GM23338 (cell line): Measurements from ENCODE around the gene ACOX1. TPM values are rescaled to one million over a fixed set of nuclear protein-coding genes. Genes with fewer than 3 reads are reported as not detected.

Experiments
- EZH2 ChIP-seq: fragments of 200-600 bp; sonication (generic); IDR thresholded peaks from one replicate; pipeline ENCODE4 v1.8.0; 2017; ENCODE audit warnings: antibody characterized with exemption, mild to moderate bottlenecking, low read depth; ENCODE audit not compliant: unreplicated experiment
- JUNB ChIP-seq: IDR thresholded peaks from one replicate; pipeline ENCODE4 v1.6.1; 2016; ENCODE audit warnings: antibody characterized with exemption; ENCODE audit not compliant: unreplicated experiment
- STAT1 ChIP-seq: IDR thresholded peaks from one replicate; pipeline ENCODE4 v1.6.1; 2016; ENCODE audit warnings: antibody characterized with exemption; ENCODE audit not compliant: unreplicated experiment
- ZNF114 ChIP-seq: fragments of 250-450 bp; sonication (Bioruptor Pico); IDR thresholded peaks from 2 replicates; pipeline ENCODE4 v1.5.0; 2020; ENCODE audit warnings: mild to moderate bottlenecking, moderate library complexity
- ZNF331 ChIP-seq: fragments of 250-450 bp; sonication (Bioruptor Pico); IDR thresholded peaks from 2 replicates; pipeline ENCODE4 v1.5.0; 2020; ENCODE audit warnings: low read depth, mild to moderate bottlenecking, moderate library complexity
- polyA plus RNA-seq: library from polyadenylated mRNA; unstranded; fragments of >200 nt; fragmentation: Nextera tagmentation; extraction: Ambion mirVana; gene quantifications from 2 replicates; pipeline ENCODE4 v1.2.1, GENCODE V29; 2016
- total RNA-seq: library from RNA; depleted of rRNA; stranded (reverse); fragments of >200 nt; shearing (Covaris generic); gene quantifications from 2 replicates; pipeline ENCODE4 v1.2.3, GENCODE V29; 2014; rRNA removed
- TF ChIP-seq, protein P1 (sequence below): fragments of 250-450 bp; sonication (Bioruptor Pico); IDR thresholded peaks from 2 replicates; pipeline ENCODE4 v1.5.0; 2020; ENCODE audit warnings: mild to moderate bottlenecking, moderate library complexity
- TF ChIP-seq, protein P2 (sequence below): IDR thresholded peaks from one replicate; pipeline ENCODE4 v1.6.1; 2018; ENCODE audit warnings: antibody characterized with exemption; ENCODE audit not compliant: unreplicated experiment

ACOX1 gene
- total and polyA plus RNA-seq, 2 experiments from 2014 or later: 12.8 to 32.9 TPM

GRCh38 chr17:75891605-75892555, 87.1 kb downstream of the ACOX1 start (continued):
- TF ChIP-seq, protein P1, sequence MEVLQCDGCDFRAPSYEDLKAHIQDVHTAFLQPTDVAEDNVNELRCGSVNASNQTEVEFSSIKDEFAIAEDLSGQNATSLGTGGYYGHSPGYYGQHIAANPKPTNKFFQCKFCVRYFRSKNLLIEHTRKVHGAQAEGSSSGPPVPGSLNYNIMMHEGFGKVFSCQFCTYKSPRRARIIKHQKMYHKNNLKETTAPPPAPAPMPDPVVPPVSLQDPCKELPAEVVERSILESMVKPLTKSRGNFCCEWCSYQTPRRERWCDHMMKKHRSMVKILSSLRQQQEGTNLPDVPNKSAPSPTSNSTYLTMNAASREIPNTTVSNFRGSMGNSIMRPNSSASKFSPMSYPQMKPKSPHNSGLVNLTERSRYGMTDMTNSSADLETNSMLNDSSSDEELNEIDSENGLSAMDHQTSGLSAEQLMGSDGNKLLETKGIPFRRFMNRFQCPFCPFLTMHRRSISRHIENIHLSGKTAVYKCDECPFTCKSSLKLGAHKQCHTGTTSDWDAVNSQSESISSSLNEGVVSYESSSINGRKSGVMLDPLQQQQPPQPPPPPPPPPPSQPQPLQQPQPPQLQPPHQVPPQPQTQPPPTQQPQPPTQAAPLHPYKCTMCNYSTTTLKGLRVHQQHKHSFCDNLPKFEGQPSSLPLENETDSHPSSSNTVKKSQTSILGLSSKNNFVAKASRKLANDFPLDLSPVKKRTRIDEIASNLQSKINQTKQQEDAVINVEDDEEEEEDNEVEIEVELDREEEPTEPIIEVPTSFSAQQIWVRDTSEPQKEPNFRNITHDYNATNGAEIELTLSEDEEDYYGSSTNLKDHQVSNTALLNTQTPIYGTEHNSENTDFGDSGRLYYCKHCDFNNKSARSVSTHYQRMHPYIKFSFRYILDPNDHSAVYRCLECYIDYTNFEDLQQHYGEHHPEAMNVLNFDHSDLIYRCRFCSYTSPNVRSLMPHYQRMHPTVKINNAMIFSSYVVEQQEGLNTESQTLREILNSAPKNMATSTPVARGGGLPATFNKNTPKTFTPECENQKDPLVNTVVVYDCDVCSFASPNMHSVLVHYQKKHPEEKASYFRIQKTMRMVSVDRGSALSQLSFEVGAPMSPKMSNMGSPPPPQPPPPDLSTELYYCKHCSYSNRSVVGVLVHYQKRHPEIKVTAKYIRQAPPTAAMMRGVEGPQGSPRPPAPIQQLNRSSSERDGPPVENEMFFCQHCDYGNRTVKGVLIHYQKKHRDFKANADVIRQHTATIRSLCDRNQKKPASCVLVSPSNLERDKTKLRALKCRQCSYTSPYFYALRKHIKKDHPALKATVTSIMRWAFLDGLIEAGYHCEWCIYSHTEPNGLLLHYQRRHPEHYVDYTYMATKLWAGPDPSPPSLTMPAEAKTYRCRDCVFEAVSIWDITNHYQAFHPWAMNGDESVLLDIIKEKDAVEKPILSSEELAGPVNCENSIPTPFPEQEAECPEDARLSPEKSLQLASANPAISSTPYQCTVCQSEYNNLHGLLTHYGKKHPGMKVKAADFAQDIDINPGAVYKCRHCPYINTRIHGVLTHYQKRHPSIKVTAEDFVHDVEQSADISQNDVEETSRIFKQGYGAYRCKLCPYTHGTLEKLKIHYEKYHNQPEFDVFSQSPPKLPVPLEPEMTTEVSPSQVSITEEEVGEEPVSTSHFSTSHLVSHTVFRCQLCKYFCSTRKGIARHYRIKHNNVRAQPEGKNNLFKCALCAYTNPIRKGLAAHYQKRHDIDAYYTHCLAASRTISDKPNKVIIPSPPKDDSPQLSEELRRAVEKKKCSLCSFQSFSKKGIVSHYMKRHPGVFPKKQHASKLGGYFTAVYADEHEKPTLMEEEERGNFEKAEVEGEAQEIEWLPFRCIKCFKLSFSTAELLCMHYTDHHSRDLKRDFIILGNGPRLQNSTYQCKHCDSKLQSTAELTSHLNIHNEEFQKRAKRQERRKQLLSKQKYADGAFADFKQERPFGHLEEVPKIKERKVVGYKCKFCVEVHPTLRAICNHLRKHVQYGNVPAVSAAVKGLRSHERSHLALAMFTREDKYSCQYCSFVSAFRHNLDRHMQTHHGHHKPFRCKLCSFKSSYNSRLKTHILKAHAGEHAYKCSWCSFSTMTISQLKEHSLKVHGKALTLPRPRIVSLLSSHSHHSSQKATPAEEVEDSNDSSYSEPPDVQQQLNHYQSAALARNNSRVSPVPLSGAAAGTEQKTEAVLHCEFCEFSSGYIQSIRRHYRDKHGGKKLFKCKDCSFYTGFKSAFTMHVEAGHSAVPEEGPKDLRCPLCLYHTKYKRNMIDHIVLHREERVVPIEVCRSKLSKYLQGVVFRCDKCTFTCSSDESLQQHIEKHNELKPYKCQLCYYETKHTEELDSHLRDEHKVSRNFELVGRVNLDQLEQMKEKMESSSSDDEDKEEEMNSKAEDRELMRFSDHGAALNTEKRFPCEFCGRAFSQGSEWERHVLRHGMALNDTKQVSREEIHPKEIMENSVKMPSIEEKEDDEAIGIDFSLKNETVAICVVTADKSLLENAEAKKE (CRISPR knock-in tag): no peak
- TF ChIP-seq, protein P2, sequence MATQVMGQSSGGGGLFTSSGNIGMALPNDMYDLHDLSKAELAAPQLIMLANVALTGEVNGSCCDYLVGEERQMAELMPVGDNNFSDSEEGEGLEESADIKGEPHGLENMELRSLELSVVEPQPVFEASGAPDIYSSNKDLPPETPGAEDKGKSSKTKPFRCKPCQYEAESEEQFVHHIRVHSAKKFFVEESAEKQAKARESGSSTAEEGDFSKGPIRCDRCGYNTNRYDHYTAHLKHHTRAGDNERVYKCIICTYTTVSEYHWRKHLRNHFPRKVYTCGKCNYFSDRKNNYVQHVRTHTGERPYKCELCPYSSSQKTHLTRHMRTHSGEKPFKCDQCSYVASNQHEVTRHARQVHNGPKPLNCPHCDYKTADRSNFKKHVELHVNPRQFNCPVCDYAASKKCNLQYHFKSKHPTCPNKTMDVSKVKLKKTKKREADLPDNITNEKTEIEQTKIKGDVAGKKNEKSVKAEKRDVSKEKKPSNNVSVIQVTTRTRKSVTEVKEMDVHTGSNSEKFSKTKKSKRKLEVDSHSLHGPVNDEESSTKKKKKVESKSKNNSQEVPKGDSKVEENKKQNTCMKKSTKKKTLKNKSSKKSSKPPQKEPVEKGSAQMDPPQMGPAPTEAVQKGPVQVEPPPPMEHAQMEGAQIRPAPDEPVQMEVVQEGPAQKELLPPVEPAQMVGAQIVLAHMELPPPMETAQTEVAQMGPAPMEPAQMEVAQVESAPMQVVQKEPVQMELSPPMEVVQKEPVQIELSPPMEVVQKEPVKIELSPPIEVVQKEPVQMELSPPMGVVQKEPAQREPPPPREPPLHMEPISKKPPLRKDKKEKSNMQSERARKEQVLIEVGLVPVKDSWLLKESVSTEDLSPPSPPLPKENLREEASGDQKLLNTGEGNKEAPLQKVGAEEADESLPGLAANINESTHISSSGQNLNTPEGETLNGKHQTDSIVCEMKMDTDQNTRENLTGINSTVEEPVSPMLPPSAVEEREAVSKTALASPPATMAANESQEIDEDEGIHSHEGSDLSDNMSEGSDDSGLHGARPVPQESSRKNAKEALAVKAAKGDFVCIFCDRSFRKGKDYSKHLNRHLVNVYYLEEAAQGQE: no peak
- no peak for TF ChIP-seq EZH2
- TF ChIP-seq ZNF114 (CRISPR knock-in tag): no peak
- no peak for TF ChIP-seq STAT1
- TF ChIP-seq ZNF331 (CRISPR knock-in tag): no peak
- no peak for TF ChIP-seq JUNB

Other genes with a start within 250 kb of the ACOX1 start
- gene GALK1, start 214.0 kb downstream of the ACOX1 start, total RNA-seq: 30.5 TPM in 2 replicates
- gene GALK1, start 214.0 kb downstream of the ACOX1 start, polyA plus RNA-seq: 31.7 and 34.7 TPM in 2 replicates
- gene UNK, start 194.4 kb downstream of the ACOX1 start, total RNA-seq: 65.2 and 67.0 TPM in 2 replicates
- gene UNK, start 194.4 kb downstream of the ACOX1 start, polyA plus RNA-seq: 16.6 and 21.8 TPM in 2 replicates
- gene UNC13D, start 134.8 kb downstream of the ACOX1 start, total RNA-seq: 3.8 and 5.9 TPM in 2 replicates
- 10.5 and 10.8 TPM in 2 replicates for gene UNC13D, start 134.8 kb downstream of the ACOX1 start, polyA plus RNA-seq
- 34.9 and 36.2 TPM in 2 replicates for gene WBP2, start 123.8 kb downstream of the ACOX1 start, total RNA-seq
- gene WBP2, start 123.8 kb downstream of the ACOX1 start, polyA plus RNA-seq: 59.5 and 63.5 TPM in 2 replicates
- gene TRIM47, start 100.6 kb downstream of the ACOX1 start, total RNA-seq: 9.9 and 12.5 TPM in 2 replicates
- gene TRIM47, start 100.6 kb downstream of the ACOX1 start, polyA plus RNA-seq: 7.2 TPM in 2 replicates
- 53.8 and 54.0 TPM in 2 replicates for gene TRIM65, start 82.2 kb downstream of the ACOX1 start, total RNA-seq
- gene TRIM65, start 82.2 kb downstream of the ACOX1 start, polyA plus RNA-seq: 13.8 and 15.0 TPM in 2 replicates
- gene MRPL38, start 74.3 kb downstream of the ACOX1 start, total RNA-seq: 47.2 and 63.6 TPM in 2 replicates
- 86.7 and 90.0 TPM in 2 replicates for gene MRPL38, start 74.3 kb downstream of the ACOX1 start, polyA plus RNA-seq
- gene FBF1, start 38.1 kb downstream of the ACOX1 start, total RNA-seq: 11.8 and 17.4 TPM in 2 replicates
- 8.8 and 9.7 TPM in 2 replicates for gene FBF1, start 38.1 kb downstream of the ACOX1 start, polyA plus RNA-seq
- gene TEN1, start 74 bp upstream of the ACOX1 start, total RNA-seq: 11.3 TPM in 2 replicates
- gene TEN1, start 74 bp upstream of the ACOX1 start, polyA plus RNA-seq: 13.2 and 14.1 TPM in 2 replicates
- gene CDK3, start 21.7 kb upstream of the ACOX1 start, total RNA-seq: 5.9 and 10.2 TPM in 2 replicates
- gene CDK3, start 21.7 kb upstream of the ACOX1 start, polyA plus RNA-seq: 7.8 and 7.9 TPM in 2 replicates
- 0.62 and 1.3 TPM in 2 replicates for gene EVPL, start 48.1 kb upstream of the ACOX1 start, total RNA-seq
- gene EVPL, start 48.1 kb upstream of the ACOX1 start, polyA plus RNA-seq: 0.47 and 0.59 TPM in 2 replicates
- gene SRP68, start 93.4 kb upstream of the ACOX1 start, total RNA-seq: 60.3 and 62.8 TPM in 2 replicates
- gene SRP68, start 93.4 kb upstream of the ACOX1 start, polyA plus RNA-seq: 30.7 and 34.2 TPM in 2 replicates
- gene GALR2, start 95.6 kb upstream of the ACOX1 start, total RNA-seq: 0.70 and 2.2 TPM in 2 replicates
- 0.50 and 0.80 TPM in 2 replicates for gene GALR2, start 95.6 kb upstream of the ACOX1 start, polyA plus RNA-seq
- not detected in 2 replicates for gene ZACN, start 100.0 kb upstream of the ACOX1 start, total RNA-seq
- 0.47 and 0.82 TPM in 2 replicates for gene ZACN, start 100.0 kb upstream of the ACOX1 start, polyA plus RNA-seq
- gene EXOC7, start 124.6 kb upstream of the ACOX1 start, total RNA-seq: 65.9 and 75.4 TPM in 2 replicates
- gene EXOC7, start 124.6 kb upstream of the ACOX1 start, polyA plus RNA-seq: 77.4 and 77.5 TPM in 2 replicates
- 8.7 and 12.3 TPM in 2 replicates for gene FOXJ1, start 162.1 kb upstream of the ACOX1 start, total RNA-seq
- 2.3 and 2.8 TPM in 2 replicates for gene FOXJ1, start 162.1 kb upstream of the ACOX1 start, polyA plus RNA-seq